MCF 10A (cell line): Measurements from ENCODE around the gene EIF4B. TPM values are rescaled to one million over a fixed set of nuclear protein-coding genes. Genes with fewer than 3 reads are reported as not detected.
A peak's percentile ranks its signal among the peaks of the same experiment; 100 is the strongest.

ENCODE experiments used
- BruUV-seq: library from RNA; stranded (reverse); fragments of 400-500 nt; replicated peaks from 2 replicates; lab custom pipeline; 2021; lab: Mats Ljungman, UMichigan
- CTCF ChIA-PET: fragments of 300-600 bp; sonication (Branson Sonifier 250); formaldehyde crosslinking; extraction: SDS; loops from one replicate; lab custom pipeline; 2021; ENCODE audit warnings: antibody characterized with exemption, inconsistent platforms; lab: Yijun Ruan, JAX
- POLR2A ChIA-PET: fragments of 300-600, 350-650 bp; sonication (Branson Sonifier 250); formaldehyde crosslinking; extraction: SDS; loops from one replicate; lab custom pipeline; 2020; ENCODE audit warnings: antibody characterized with exemption, inconsistent platforms; lab: Yijun Ruan, JAX
- DNase-seq: peaks from one replicate; pipeline ENCODE4 v3.0.0-alpha.2; 2018; ENCODE audit not compliant: unreplicated experiment
- H3K27ac Mint-ChIP-seq: one replicate; pipeline ENCODE4 v1.8.0; 2022; ENCODE audit warnings: mild to moderate bottlenecking, low read depth, mixed read lengths; ENCODE audit not compliant: unreplicated experiment
- H3K27me3 Mint-ChIP-seq: one replicate; pipeline ENCODE4 v1.8.0; 2022; ENCODE audit warnings: mixed read lengths; ENCODE audit not compliant: insufficient read depth, unreplicated experiment
- H3K36me3 Mint-ChIP-seq: one replicate; pipeline ENCODE4 v1.8.0; 2022; ENCODE audit warnings: mild to moderate bottlenecking, moderate library complexity, mixed read lengths; ENCODE audit not compliant: insufficient read depth, unreplicated experiment
- H3K4me1 Mint-ChIP-seq: one replicate; pipeline ENCODE4 v1.8.0; 2022; ENCODE audit warnings: mixed read lengths; ENCODE audit not compliant: insufficient read depth, unreplicated experiment
- H3K4me3 Mint-ChIP-seq: one replicate; pipeline ENCODE4 v1.8.0; 2022; ENCODE audit warnings: mild to moderate bottlenecking, moderate library complexity, mixed read lengths; ENCODE audit not compliant: unreplicated experiment
- H3K9me3 Mint-ChIP-seq: one replicate; pipeline ENCODE4 v1.8.0; 2022; ENCODE audit warnings: mixed read lengths; ENCODE audit not compliant: unreplicated experiment
- intact Hi-C: fragments of 100-400 bp; cut with micrococcal nuclease; formaldehyde crosslinking; loops from 2 replicates; pipeline ENCODE4 v1.14.1; 2022
- total RNA-seq: library from RNA; stranded (reverse); gene quantifications from 2 replicates; pipeline ENCODE4 v1.2.3, GENCODE V29; 2022
- TF ChIP-seq, protein P1 (sequence below): fragments of 200-600 bp; IDR thresholded peaks from one replicate; pipeline ENCODE4 v1.8.0; 2022; ENCODE audit warnings: antibody characterized with exemption, mild to moderate bottlenecking; ENCODE audit not compliant: unreplicated experiment

Gene EIF4B
- total RNA-seq, 1 experiment from 2014 or later, result 658 TPM

- POLR2A ChIA-PET, result interaction anchor here (0.7 to 2.0 kb wide), 7 partner anchors 13 to 480 kb away, joined by 3 to 16 read pairs (median 3); partner anchors contain the start of gene EIF4B
- intact Hi-C loops, result no loop called here
- Mint-ChIP-seq H3K36me3 (no peaks in the 10 kb centered on the region), H3K27me3 (no peaks in the 10 kb centered on the region), H3K4me3 (no peak overlapping the region), H3K27ac (no peak overlapping the region), H3K9me3 (no peaks in the 10 kb centered on the region), H3K4me1 (peaks cover 8% of the 10 kb centered on the region)
- DNase-seq, result peak; percentile 43
- CTCF ChIA-PET, result interaction anchor here (0.6 to 5.4 kb wide), 8 partner anchors 12 to 1016 kb away, joined by 3 to 41 read pairs (median 4); no protein-coding TSS in a partner anchor
- TF ChIP-seq, protein P1, sequence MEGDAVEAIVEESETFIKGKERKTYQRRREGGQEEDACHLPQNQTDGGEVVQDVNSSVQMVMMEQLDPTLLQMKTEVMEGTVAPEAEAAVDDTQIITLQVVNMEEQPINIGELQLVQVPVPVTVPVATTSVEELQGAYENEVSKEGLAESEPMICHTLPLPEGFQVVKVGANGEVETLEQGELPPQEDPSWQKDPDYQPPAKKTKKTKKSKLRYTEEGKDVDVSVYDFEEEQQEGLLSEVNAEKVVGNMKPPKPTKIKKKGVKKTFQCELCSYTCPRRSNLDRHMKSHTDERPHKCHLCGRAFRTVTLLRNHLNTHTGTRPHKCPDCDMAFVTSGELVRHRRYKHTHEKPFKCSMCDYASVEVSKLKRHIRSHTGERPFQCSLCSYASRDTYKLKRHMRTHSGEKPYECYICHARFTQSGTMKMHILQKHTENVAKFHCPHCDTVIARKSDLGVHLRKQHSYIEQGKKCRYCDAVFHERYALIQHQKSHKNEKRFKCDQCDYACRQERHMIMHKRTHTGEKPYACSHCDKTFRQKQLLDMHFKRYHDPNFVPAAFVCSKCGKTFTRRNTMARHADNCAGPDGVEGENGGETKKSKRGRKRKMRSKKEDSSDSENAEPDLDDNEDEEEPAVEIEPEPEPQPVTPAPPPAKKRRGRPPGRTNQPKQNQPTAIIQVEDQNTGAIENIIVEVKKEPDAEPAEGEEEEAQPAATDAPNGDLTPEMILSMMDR, result no peak
- BruUV-seq, result no TSS peak
Measured at GRCh38 chr12:52992699-52993557, 13.3 kb upstream of the EIF4B start.

DNA sequence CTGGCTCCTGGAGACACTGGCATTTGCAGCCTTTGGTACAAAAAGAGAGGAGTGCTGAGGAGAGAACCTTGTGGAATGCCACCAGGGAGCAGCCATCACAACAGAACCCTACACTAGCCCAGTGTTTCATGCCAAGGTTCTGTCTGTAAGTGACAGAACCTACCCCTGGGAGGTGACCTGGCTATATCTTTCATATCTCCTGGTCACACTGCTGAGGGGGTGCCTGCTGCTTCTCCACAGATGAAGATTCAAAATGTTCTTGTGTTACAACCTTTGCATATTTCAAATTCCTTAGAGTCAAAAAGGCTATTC lies 12.7 kb upstream of the EIF4B start:
- POLR2A ChIA-PET, result interaction anchor here (1.0 to 2.0 kb wide), 5 partner anchors 12 to 481 kb away, joined by 3 to 16 read pairs (median 3); partner anchors contain the start of gene EIF4B
- Mint-ChIP-seq H3K9me3 (no peaks in the 10 kb centered on the region), H3K4me3 (no peak overlapping the region), H3K36me3 (no peaks in the 10 kb centered on the region), H3K27ac (no peak overlapping the region), H3K27me3 (no peaks in the 10 kb centered on the region), H3K4me1 (peaks cover 8% of the 10 kb centered on the region)
- BruUV-seq, result no TSS peak
- CTCF ChIA-PET, result interaction anchor here (0.6 to 5.4 kb wide), 3 partner anchors 109 to 922 kb away, joined by 3 to 41 read pairs (median 4); no protein-coding TSS in a partner anchor
- DNase-seq, result no peak
- TF ChIP-seq, protein P1, result no peak
- intact Hi-C loops, result no loop called here

DNA sequence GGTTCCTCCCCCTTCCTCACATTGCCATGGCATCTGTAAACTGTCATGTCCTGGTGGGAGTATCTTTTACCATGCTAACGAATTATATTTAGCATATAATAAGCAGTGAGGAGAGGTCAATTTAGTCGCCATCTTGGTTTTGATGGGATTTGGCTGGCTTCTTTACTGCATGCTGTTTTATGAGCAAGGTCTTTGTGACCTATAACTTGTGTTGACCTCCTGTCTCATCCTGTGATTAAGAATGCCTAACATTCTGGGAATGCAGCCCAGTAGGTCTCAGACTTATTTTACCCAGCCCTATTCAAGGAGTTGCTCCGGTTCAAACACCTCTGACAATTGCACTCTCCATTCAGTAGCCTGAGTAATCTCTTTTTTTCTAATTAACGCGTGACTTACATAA lies 2.1 kb upstream of the EIF4B start:
- TF ChIP-seq, protein P1, result no peak
- ChIA-PET CTCF (no interaction called here), POLR2A (no interaction called here)
- Mint-ChIP-seq H3K36me3 (peaks cover 26% of the 10 kb centered on the region), H3K27ac (peak overlapping the region; percentile 21), H3K4me3 (peak overlapping the region; percentile 98), H3K27me3 (no peaks in the 10 kb centered on the region), H3K9me3 (no peaks in the 10 kb centered on the region), H3K4me1 (peaks cover 22% of the 10 kb centered on the region)
- no peak for DNase-seq
- intact Hi-C loops, result no loop called here
- no TSS peak for BruUV-seq

- Mint-ChIP-seq H3K36me3 (peaks cover 30% of the 10 kb centered on the region), H3K27ac (peak overlapping the region; percentile 21), H3K4me3 (peak overlapping the region; percentile 98), H3K4me1 (peaks cover 22% of the 10 kb centered on the region), H3K27me3 (no peaks in the 10 kb centered on the region), H3K9me3 (no peaks in the 10 kb centered on the region)
- POLR2A ChIA-PET, result interaction anchor here (0.6 to 2.2 kb wide), 3 partner anchors 13 to 98 kb away, joined by 3 to 11 read pairs (median 10); no protein-coding TSS in a partner anchor
- CTCF ChIA-PET, result interaction anchor here (1.3 kb wide), 1 partner anchor 12 kb away, joined by 3 read pairs; no protein-coding TSS in a partner anchor
- intact Hi-C loops, result no loop called here
- BruUV-seq, result no TSS peak
- TF ChIP-seq, protein P1, result no peak
- no peak for DNase-seq
Measured at GRCh38 chr12:53004582-53004981, 1.7 kb upstream of the EIF4B start.
